HTERT RPE-1 (cell line): ENCODE measurements around the gene HCAR3.
"Not testable (repeated sequence)": the region's sequence is repeated elsewhere in the genome, so short reads cannot be mapped to it uniquely, and the experiment has no call there.

Experiments
- in situ Hi-C: fragments of 300-500 bp; cut with MboI; formaldehyde crosslinking; loops from 4 replicates; pipeline ENCODE4 v1.14.3; 2020; ENCODE audit warnings: low sequenced_read_pairs

The HCAR3 gene

DNA sequence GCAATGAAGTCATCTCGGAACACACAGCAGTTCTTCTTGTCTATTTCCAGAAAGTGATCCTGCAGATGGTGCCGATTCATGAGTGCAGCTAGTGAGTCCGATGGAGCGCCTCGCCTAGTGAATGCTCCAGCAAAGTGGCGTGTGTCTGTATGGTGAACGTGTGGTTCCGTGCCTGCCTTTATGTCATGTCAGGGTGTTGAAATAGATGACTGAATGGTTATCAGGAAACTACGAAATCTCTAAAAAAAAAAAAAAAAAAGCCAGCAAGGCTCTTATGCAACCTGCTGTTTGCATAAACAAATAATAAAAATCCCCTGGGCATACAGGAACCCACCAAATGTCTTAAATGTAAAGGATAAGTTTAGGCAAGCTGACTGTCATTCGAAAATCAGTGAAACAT lies at the start of gene HCAR3:
TSS of gene HCAR3 (minus strand) at position 154 of the 400 bp plus-strand sequence. CDS start at position 80, 74 bp downstream.
- in situ Hi-C loops: not testable (repeated sequence)

GRCh38 chr12:122757568-122757967 lies 41.0 kb upstream of the HCAR3 start:
- in situ Hi-C loops: no loop called here

DNA sequence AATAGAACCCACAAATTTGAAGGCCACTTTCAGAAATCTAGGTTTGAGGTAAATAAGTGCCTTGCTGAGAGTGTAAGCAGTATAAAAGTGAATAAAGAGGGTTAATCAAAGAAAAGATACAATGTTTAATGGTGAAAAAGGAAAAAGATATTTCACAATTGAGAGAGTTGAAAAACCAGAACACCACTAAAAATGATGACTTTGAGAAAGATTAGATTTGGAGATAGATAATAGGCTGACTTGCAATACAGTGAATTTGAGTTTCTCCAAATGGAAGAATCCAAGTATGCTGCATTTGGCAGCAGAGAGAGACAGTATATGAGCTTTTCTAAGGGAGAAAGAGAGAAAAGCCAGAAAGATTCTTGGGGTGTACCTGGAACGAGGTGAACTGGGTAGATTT lies 38.2 kb upstream of the HCAR3 start:
- in situ Hi-C loops: no loop called here

DNA sequence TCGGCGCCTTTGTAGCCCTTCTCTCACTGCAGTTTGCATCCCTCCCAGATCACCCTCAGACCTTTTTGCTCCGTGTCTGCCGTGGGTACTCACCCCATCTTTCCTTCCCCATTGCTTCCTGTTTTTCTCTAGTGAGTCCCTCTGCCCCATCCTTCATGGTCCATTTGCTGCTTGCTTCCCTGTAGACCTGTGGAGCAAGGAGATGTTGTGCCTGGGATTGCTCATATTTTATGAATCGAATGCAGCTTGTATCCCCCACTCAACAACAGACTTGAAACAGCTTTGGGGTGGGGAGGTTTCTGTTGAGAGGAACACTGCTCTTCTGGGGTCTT lies 36.7 kb upstream of the HCAR3 start:
- in situ Hi-C loops: no loop called here

- in situ Hi-C loops: no loop called here
Measured at GRCh38 chr12:122752464-122753318, 36.1 kb upstream of the HCAR3 start, which contains the start of gene DENR. Gene DENR (plus strand): TSS chr12:122752824. CDS start chr12:122753702, 878 bp downstream.

DNA sequence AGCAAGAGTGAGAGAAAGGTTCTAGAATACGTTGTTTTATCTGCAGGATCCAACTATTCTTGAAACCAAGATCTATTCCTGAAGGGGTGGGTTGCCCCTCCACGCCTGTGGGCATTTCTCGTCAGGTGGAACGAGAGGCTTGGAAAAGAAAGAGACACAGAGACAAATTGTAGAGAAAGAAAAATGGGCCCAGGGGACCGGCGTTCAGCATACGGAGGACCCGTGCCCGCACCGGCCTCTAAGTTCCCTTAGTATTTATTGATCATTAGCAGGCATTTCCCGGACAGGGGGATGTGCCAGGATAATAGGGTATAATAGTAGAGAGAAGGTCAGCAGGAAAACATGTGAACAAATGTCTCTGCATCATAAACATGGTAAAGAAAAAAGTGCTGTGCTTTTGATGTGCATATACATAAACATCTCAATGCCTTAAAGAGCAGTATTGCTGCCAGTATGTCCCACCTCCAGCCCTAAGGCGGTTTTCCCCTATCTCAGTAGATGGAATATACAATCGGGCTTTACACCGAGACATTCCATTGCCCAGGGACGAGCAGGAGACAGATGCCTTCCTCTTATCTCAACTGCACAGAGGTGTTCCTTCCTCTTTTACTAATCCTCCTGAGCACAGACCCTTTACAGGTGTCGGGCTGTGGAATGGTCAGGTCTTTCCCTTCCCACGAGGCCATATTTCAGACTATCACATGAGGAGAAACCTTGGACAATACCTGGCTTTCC lies 34.3 kb upstream of the HCAR3 start:
- in situ Hi-C loops: not testable (repeated sequence)

DNA sequence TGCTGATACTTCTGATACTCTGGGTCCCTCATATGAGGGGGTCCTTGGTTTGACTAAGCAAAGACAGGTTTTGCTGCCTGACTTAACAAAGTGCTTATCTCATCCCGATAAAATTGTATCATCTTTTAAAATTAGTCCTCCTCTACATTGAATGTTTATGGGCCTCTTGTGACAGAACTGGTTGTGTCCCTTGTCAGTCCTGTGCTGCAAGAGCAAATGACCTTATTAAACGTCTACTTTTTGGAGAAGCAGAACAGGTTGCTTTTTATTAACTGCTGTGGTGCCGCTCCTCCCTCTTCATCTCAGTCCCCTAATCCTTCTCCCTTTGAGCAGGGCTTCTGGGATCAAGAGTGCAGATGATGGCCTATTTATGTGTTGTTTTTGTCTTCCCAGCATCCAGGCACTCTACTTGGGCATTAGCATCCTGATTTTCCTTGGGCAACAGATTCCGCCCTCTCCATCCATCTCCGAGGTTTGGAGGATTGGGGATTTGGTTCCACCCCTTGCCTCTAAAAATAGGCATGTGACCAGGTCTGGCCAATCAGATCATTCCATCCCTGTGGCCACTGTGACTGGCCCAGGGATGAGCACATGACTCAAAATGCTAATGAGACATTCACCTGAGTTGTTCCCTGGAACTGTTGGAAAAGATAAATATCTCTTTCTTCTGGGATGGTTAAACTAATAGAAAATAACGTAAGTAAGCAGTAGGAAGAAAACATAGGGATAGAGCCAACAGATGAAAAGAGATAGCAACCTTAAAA lies 33.1 kb upstream of the HCAR3 start:
- in situ Hi-C loops: no loop called here

GRCh38 chr12:122747224-122748135 lies 30.9 kb upstream of the HCAR3 start:
- in situ Hi-C loops: no loop called here

- in situ Hi-C loops: no loop called here
Measured at GRCh38 chr12:122743895-122744525, 27.4 kb upstream of the HCAR3 start.

DNA sequence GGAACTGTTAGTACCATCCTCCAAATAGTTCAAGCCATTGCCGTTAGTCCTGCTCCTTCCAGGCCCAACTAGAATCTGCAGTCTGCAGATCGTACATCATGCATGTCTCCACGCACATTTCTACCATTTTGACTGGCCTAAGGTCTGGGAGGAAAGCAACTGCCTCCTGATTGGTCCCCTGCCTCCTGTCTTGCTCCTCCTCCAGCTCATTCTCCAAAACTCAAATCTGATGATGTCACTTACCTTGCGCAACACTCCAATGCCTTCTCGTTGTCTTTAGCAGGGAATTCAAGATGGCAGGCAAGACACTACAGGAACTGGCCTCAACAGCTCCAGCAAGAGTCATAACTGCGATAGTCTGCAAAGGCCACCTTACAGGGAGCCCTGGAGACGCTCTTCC lies 23.7 kb upstream of the HCAR3 start:
- in situ Hi-C loops: no loop called here

GRCh38 chr12:122738571-122738970 lies 22.0 kb upstream of the HCAR3 start:
- in situ Hi-C loops: no loop called here

- in situ Hi-C loops: no loop called here
Measured at GRCh38 chr12:122732611-122733010, 16.0 kb upstream of the HCAR3 start.

- in situ Hi-C loops: no loop called here
Measured at GRCh38 chr12:122732170-122732569, 15.6 kb upstream of the HCAR3 start.

- in situ Hi-C loops: no loop called here
Measured at GRCh38 chr12:122730215-122731014, 13.8 kb upstream of the HCAR3 start, which contains the start of gene HCAR1. Gene HCAR1 (minus strand): TSS chr12:122730844. CDS start chr12:122730339, 505 bp downstream.

GRCh38 chr12:122729583-122730214 lies 13.1 kb upstream of the HCAR3 start:
- in situ Hi-C loops: no loop called here

GRCh38 chr12:122726080-122726558 lies 9.5 kb upstream of the HCAR3 start:
- in situ Hi-C loops: no loop called here

DNA sequence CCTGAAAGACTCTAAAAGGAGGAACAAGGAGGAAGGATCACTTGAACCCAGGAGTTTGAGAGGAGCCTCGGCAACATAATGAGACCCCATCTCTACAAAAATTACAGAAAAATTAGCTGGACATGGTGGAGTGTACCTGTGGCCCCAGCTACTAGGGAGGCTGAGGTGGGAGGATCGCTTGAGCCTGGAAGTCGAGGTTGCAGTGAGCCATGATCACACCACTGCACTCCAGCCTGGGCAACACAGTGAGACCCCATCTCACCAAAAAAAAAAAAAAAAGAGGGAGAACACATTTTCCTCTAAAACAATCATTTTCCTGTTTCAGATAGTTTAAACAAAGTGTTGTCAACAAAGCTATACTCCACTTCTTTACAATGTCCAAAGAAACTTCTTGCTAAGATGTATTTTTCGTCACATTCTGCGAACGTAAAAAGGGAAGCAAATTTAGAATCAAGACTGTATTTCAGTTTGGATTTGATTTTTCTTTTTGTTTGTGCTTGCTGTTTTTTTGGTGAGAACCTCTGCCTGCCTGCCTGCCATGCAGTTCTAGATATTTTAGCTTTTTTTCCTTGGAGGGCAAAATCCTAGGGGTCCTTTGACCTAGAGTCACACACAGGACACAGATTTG lies 9.0 kb upstream of the HCAR3 start:
- in situ Hi-C loops: no loop called here
